DMS79 (cell line): ENCODE data around the gene AFF3.

Source experiments
- DNase-seq: peaks from one replicate; lab custom pipeline; 2025; lab: John Stamatoyannopoulos, UW

Gene AFF3

DNA sequence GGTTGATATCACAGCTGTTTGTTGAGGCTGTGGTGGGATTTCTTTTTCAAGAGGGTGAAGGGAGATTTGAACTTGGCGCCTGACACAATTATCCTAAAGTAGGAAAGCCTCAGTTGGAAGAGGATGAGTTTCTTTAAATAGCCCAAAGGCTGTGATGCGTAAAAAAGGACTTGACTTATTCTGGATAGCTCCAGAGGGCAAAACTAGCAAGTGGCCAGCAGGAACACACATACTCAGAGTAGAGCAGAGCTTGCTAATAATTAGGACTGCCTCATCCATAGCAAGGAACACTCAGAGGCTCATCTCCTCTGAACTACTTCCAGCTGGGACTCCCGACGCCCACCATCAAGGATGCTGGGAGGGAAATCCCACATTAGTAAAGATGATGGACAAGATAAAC, 74.0 kb downstream of the AFF3 start:
- no peak for DNase-seq

DNA sequence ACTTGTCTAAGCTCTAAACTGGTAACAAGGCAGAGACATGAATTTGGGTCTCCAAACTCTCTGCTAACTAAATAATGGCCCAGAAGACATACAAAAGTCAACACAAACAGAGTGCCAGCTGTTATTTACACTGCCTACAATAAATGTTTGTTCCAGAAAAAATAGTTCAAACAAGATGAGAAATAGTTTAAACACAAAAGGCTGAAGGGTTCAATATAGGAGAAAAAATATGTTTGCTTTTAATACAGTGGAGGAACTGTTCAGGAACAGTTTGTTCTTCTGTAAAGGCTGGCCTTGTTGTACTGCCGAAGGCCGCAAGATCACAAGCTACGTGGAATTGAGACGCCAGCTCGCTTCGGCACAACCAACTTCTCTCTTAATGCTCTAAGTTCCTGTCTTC, 74.6 kb downstream of the AFF3 start:
- no peak for DNase-seq

DNA sequence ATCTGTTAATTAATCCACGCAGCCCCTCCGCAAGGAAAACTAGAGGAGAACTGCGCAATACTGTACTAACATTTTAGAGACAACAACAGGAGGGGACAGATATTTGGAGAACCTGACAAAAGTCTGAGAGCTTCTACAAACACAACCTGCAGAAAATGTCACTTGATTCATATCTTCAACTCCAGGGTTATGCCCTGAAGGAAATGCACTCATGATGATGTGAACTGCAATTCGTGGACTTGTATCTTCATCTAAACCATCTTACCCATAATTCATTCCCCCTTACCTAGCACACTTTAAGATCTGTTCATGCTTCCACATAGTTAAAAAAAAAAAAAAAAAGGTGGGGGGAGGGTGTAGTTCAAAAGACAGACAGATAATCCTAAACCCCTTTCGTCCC, 75.5 kb downstream of the AFF3 start:
- DNase-seq: no peak

DNA sequence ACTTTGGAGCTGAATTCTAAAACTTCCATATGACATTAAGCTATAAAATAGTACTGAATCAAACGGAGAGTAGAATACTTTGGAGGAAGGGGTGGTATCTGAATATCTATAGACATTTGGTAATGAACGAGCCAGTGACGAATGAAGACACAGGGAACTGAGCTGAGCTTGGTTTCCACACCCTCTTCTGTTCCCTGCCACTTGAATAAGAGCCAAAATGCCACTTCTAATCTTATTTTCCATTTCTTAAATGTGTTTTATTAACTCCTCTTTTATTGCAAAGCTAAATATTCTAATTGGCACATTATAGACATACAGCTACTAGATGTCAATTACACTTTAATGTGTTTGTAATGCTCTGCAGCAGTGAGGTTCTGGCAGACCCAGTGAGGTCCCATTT, 76.1 kb downstream of the AFF3 start:
- no peak for DNase-seq

DNA sequence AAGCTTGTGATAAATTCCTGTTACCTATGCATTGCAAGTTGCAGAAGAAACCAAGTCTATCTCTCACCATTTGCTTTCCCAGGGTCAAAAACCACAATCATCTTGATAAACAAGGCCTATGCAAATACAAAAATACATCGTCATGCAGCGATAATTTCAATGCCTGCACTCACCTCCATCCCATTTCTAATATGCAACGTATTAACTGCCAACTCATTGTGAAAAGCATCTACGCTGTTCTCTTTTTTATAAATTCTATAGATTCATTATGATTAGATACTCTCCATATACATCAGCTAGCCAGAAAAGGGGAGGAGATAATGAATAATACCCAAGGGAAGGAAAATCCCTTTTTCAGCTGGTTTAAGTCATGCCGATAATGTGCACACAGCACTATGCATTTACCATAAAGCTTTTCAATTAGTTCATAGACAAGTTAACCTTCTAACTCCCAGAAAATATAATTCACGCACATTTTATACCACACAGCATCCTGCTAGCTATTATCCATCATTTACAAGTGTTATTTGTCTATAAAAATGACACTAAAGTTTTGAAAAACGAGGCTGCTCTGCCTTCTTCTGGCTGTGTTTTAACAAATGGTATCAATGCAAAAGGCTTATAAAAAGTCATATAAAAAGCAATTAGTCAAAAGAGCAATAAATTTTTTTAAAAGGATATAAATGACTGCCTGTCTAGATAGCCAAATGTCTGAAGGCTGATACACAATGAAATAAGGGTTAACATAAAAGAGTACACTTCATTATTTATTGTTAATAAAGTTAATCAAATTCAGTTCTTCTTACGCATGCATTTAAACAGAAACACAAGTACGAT, 77.6 kb downstream of the AFF3 start:
- no peak for DNase-seq

DNA sequence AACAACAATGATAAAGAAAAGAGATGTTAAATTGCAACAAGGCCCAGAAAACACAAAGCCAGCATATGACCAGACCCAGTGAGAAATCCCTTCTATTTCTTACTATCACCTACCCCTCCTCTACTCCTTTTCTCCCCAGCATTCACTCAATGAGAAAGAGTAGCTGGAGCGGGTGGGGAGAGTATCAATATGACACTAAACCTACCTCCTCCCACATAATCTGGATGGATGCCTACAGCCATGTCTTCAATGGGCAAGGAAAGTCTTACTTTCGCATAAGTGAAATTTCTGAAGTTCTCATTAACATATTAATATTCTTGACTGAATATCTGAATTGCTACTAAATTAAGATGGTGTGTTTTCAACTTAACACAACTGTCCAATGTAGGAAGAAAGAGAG, 78.2 kb downstream of the AFF3 start:
- no peak for DNase-seq

DNA sequence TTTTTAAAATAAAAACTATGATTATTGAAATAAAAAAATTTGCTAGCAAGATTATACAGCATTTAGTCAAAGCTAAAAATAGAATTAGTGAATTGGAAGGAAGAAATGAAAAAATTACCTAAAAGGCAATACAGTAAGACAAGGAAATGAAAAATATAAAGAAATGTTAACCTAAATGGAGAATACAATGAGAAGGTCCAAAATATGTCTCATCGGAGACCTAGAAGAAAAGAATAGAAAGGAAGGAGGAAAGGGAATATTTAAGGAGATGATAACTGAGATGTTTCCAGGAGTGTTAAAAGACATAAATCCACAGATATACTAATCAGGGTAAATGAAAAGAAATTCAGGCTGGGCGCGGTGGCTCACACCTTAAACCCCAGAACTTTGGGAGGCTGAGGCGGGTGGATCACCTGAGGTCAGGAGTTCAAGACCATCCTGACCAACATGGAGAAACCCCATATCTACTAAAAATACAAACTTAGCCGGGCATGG, 78.9 kb downstream of the AFF3 start:
- no peak for DNase-seq

DNA sequence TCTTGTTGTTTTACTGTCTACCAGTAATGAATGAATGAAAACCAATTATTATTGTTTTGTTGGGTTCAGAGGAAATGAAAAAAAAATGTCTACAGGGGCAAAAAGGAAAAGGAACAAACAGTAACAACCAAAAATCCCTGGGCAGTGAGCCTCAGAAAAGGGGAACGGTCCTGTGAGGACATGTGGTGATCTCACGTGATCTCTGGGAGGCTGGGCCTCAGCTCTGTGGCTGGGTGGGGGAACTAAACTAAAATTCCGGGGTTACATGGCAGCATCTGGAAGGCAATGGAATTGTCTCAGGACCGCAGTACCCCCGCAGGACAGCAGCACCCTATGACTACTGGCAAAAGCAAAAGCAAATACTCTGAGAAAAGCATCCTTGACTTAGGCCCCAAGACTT, 80.1 kb downstream of the AFF3 start:
- no peak for DNase-seq

DNA sequence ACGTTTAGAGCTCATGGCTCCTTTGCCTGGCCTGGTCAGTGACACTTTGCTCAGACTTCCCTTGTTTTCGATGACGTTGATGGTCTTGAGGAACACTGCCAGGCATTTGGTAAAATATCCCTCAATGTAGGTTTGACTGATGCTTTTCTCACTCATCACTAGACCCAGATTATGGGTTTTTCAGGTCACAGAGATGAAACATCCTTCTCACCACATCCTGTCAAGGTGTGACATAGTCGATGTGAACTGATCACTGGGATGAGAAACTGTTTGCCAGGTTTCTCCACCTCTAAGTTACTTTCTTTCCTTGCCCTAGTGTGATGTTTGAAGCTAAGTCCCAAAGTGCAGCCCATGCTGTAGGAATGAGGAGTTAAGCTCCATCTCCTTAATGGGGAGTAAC, 81.5 kb downstream of the AFF3 start:
- no peak for DNase-seq

DNA sequence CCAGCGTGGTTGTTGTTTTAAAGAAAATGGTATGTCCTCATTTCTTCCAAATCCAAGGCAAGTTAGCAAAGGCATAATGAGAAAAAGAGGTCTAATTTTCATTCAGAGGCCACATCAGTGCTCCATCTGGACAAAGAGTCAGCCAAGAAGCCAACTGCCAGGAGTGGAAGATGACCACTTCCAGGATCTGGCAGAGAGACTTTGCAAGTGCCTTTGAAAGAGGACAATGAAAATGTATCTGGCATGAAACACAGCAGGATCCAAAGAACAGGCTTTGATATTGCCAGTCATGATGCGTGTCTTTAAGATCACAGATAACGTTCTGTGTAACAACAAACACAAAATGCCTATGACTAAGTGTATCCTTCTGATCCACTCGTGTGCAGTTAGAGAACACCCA, 82.8 kb downstream of the AFF3 start:
- no peak for DNase-seq

DNA sequence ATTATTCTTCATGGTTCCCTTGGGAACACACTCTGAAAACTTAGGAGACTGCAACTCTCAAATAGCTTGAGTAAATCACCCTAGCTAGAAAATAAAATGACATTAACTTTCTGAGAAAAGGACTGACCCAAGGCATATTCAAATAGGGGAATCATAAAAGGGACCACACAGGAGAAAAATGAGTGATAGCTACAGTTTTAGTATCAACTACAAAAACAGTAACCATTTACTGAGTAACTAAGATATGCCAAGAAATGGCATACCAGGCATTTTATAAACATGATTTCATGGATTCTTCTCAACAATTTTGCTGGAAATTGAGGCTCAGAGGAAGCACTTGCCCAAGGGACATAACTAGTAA, 84.5 kb downstream of the AFF3 start:
- no peak for DNase-seq

DNA sequence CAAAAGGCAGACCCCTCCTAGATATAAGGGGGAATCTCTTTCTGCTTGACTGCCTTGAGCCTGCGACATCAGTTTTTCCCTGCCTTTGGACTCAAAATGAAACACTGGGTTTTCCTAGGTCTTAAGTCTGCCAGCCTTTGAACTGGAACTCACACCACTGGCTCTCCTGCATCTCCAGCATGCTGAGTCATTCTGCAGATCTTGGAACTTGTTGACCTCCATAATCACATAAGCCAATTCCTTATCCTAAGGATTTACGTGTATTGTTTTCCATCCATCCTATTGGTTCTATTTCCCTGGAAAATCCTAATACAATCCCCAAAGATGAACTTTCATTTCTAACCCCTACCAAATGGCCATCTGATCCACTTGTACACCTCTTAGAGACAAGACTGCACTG, 88.0 kb downstream of the AFF3 start:
- DNase-seq: no peak

DNA sequence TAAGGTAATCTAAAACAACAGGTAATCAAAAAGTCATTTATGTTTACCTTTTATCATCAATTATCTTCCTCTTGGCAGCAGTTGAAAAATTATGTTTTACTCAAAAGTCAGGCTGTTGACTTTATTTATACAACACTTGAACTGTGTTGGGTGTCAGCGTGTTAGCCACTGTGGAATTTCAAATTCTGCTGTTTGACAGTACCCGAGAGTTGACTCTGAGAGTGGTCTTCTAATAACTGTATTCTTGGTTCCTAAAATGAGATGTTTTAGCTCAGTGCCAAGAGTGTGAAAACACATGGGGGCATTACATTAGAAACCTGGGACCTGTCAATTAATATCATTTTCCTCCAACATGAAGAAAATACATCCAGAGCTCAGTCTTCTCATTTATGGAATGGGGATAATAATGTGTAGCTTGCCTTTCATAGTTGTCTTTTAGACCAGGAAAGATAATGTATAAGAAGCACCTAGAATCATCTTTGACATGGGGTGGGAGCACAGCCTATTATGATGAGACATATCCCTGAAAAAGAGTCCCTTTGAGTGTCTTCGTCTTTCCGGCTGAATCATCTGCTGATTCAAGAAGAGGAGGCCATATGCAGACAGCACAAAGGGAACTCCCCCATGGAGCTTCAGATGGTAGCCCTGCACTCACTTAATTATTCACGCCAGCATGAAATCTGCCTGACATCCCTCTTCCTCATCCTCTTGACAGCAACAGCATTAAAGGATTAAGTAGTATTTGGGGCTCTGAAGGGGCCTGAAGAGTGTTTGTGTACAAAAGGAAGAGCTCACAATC, 89.1 kb downstream of the AFF3 start:
- no peak for DNase-seq

DNA sequence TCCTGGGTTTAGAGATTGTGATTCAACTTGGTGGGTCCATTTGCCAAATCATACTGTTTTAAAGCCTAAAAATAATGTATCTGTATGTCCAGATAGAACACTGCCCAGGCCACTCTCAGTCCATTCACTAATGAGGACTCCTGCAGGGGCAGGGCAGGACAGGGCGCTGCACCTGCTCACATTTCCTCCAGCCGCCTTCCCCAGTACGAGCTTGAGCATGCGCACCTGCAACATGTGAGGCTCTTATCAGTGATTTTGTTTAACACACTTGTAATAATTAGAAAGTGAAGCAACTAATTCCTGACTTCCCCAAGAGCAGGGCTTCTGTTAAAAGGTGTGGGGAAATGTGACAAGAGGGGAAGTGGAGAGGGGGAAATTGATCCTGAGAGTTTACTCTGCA, 89.7 kb downstream of the AFF3 start:
- no peak for DNase-seq

DNA sequence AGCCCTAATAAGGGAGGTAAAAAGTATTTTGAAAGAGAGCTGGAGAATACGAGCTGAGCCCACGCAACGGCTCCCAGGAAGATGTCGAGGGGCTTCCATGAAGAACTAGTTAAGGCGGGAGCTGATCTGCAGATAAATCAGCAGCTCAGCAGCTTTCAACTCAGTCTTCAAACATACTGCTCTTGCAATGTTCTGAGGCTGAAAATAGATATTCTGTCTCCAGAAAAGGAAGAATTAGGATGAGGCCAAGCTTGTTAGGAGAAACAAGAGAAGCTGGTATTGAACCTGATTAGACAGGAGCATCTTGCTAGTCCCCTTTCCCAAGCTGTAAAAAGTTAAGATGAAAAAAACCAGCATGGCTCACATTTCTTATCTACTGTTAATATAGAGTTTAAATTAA, 91.1 kb downstream of the AFF3 start:
- DNase-seq: no peak

DNA sequence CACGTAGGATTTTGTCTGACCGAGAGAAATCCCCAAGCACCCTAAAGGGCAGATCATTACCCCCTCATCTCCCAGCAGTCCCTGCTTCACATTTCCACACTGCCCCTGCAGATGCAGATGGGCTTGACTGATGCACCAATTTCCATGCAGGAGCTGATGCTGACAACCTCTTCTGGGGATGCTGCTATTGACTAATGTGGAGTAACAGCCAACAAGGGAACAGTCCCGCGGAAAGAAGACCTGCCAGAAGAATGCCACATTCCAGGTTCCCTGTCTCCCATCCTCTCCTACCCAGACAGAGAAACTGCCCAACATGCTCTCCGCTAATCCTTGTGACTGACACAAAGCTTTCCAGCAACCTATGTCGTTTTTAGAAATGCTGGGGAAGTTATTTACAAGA, 91.7 kb downstream of the AFF3 start:
- no peak for DNase-seq

DNA sequence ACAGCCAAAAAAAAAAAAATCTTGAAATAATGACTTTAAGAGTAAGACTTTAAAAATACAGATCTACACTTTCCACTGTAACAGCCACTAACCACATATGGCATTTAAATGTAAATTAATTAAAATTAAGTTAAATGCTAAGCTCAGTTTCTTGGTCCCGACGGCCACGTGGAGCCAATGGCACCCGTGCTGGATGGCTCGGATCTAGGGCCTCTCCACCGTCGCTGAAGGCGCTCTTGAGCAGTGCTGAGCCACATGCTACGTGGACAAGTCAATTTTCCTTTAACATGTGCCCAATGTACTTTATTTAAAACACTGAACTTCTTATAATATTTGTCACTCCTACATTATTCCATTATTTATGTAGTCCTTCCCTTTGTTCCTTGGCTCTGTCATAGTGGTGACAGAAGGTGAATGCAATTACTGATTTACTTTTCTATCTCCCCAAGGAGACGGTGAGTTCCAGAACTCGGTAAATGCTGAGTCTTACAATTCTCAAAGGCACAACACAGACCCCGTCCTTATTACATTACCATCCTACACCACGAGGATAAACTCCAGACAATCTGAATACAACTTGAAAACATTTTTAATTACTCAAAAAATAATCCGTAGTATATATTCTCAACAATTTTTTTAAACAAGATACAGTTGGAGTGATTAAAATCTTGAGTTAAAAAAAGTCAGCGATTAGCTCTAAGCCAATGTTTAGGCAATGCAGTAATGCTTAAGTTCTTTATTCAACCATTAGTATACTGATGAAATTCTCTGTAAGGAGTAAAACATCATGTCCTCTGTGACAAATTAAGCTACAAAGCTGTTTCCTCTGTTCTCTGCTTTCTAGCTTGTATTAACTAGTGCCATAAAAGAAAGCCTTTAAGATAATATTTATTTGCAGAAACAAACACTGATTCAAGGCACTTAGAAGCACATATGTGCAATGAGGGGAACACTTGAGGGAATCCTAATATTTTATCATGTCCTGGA, 95.1 kb downstream of the AFF3 start:
- DNase-seq: no peak

DNA sequence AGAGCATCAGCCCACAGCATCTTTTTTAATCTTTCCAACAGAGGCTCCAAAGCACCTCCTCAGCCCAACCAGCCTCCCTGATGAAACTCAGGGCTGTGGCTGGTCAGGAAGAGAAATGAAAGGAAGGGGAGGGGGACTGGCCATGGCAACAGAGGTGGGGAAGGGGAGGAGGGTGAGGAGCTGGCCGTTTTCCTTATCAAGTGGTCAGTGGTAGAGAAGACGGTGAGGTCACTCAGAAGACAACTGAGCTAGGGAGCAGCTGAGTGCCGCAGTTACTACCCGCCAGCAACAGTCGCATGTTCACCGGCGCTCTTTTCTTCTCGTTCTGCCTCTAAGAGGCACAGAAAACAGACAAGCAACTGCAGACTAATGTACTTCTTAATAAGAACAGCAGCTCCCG, 97.4 kb downstream of the AFF3 start:
- DNase-seq: no peak

DNA sequence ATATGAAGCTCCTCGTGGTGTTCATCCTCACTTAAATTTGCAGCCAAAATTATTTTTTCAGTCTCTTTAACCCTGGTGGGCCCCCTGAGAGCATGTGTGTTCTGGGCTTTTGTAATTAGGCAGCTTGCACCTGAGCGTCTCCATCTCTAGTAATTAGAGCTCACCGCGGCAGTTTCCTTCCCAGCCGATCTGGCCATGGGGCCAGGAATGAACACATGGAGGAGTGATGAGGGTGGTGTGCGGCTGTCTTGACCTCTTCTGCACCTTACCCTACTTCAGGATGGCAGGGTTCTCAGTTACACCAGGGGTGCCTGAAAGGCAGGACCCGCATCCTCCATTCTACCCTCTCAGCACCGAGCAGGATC, 98.5 kb downstream of the AFF3 start:
- no peak for DNase-seq

DNA sequence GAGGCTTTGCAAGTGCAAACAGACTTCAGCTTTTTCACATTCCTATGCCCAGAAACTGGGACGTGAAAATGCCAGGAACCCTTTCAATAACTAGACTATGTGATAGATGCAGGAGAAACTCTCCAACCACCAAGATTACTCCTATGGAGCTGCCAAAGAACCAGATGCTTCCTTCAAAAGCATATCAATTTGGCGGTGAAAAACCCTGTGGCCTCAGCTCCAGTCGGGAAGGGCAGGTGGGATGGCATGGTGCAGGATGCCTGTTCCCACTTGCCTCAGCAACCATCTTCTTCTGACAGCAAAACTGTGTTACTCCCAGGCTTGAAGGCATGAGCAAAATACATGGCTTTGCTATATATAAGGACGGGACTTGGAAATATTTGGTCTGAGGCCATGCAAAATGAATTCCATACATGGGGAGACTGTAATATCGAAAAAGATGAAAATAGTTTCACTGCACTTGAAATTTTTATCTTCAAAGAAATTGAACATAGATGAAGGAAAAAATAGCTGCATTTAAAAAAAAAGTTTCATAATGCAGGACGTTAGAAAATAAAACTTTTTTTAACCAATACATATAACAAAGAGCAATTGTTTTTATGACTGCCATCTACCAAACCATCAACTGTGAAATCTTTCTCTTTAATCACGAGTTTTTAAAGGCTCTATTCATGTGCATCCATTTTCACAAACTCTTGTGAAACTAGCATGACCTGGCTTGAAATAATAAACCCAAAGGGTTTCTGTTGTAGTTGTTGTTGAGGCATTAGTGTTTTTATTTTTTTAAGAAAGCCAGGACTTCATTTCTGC, 99.1 kb downstream of the AFF3 start:
- no peak for DNase-seq

DNA sequence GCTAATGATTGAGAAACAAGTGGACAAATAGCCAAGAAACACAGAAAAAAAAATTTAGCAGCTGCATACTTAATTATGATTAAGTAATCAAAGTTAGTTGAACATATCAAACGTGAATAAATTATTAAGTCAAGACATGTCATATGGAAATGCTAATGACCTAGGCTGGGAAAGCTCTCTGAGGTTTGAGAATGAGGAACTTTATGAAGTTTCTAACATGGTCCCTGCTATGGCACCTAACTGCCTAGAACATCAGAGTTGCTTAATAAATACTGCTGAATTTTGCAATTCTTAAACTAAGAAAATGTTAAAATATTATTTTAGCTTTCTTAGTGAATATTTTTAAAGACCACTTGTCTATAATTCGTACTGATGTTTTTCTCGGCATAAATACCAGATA, 99.8 kb downstream of the AFF3 start:
- DNase-seq: no peak

DNA sequence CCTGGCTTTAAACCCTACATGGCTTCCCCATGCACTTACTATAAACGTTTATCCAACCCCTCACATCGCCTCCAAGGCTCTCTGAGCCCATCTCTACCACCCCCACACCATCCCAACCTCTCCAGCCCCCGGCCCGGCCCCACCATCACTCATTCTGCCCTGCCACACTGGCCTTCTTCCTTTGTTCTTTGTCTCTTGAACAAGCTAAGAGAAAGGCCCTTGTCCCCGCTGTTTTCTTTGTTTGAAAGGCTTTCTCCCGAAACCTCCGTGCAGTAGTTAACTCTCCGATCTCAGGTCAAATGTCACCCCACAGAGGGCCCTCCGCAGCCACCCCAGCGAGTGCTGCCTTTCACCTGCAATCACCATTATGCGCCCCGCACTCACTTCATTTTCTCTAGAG, 100.4 kb downstream of the AFF3 start:
- no peak for DNase-seq
